HL-60/S4 (cell line): ENCODE results near the gene CORO1C.

ENCODE experiments used
- in situ Hi-C: fragments of 300-500 bp; cut with MboI; formaldehyde crosslinking; loops from 2 replicates; pipeline ENCODE4 v1.14.3; 2022; ENCODE audit warnings: low sequenced_read_pairs

Gene CORO1C

GRCh38 chr12:108606492-108606891 is 124.8 kb downstream of the CORO1C start:
- in situ Hi-C loops, result no loop called here

GRCh38 chr12:108605690-108606406 is 125.5 kb downstream of the CORO1C start:
- in situ Hi-C loops, result no loop called here

- in situ Hi-C loops, result no loop called here
Measured at GRCh38 chr12:108605000-108605689, 126.2 kb downstream of the CORO1C start.

GRCh38 chr12:108604208-108604941 is 126.9 kb downstream of the CORO1C start:
- in situ Hi-C loops, result no loop called here

- in situ Hi-C loops, result no loop called here
Measured at GRCh38 chr12:108603743-108604142, 127.6 kb downstream of the CORO1C start.

GRCh38 chr12:108602976-108603704 is 128.2 kb downstream of the CORO1C start:
- in situ Hi-C loops, result no loop called here

- in situ Hi-C loops, result no loop called here
Measured at GRCh38 chr12:108602209-108602705, 129.1 kb downstream of the CORO1C start.

- in situ Hi-C loops, result no loop called here
Measured at GRCh38 chr12:108600702-108601007, 130.7 kb downstream of the CORO1C start.

GRCh38 chr12:108599948-108600701 is 131.2 kb downstream of the CORO1C start:
- in situ Hi-C loops, result no loop called here

GRCh38 chr12:108599541-108599940 is 131.8 kb downstream of the CORO1C start:
- in situ Hi-C loops, result no loop called here

GRCh38 chr12:108598553-108599250 is 132.6 kb downstream of the CORO1C start:
- in situ Hi-C loops, result no loop called here

- in situ Hi-C loops, result no loop called here
Measured at GRCh38 chr12:108597559-108598471, 133.5 kb downstream of the CORO1C start, which contains the start of gene TMEM119. Gene TMEM119 (minus strand): TSS chr12:108598084. CDS start chr12:108592383, 5,701 bp downstream.

GRCh38 chr12:108596854-108597558 is 134.3 kb downstream of the CORO1C start:
- in situ Hi-C loops, result no loop called here

GRCh38 chr12:108595711-108596647 is 135.3 kb downstream of the CORO1C start:
- in situ Hi-C loops, result no loop called here
